ENCODE data around the gene EIF3F.
A peak's percentile ranks its signal among the peaks of the same experiment; 100 is the strongest.

EIF3F gene

DNA sequence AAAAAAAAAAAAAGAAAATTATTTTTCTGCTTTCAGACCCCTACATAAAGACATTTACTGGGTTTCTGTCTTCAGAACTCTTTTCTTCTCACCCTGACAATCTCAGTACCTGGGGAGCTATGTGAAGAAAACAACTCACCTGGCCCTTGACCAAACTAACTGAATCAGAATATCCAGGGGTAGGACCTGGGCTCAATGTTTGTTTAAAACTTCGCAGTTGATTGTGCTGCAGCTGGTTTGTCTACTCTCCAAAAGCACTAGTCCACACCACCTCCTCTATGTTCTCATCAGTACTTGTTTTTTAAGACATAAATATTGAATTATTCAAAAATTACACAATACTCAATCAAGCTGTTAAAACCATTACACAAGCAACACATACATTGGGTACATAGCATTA is 34.8 kb downstream of the EIF3F start:
- DNase-seq (ENCODE audit: low read depth in 2 of 2) = no peak

- no peak for DNase-seq (ENCODE audit: low read depth in 2 of 2)
These were observed 35.7 kb downstream of the EIF3F start for GRCh38 chr11:8022876-8023275.

- DNase-seq (ENCODE audit: low read depth in 2 of 2) = no peak
These were observed 36.9 kb downstream of the EIF3F start for GRCh38 chr11:8023831-8024555.

GRCh38 chr11:8025123-8025522 is 38.0 kb downstream of the EIF3F start:
- DNase-seq (ENCODE audit: low read depth in 2 of 2) = no peak

GRCh38 chr11:8025816-8026215 is 38.7 kb downstream of the EIF3F start:
- DNase-seq (ENCODE audit: low read depth in 2 of 2) = no peak

GRCh38 chr11:8026982-8027381 is 39.8 kb downstream of the EIF3F start:
- DNase-seq (ENCODE audit: low read depth in 2 of 2) = no peak

GRCh38 chr11:8028766-8029165 is 41.6 kb downstream of the EIF3F start:
- no peak for DNase-seq (ENCODE audit: low read depth in 2 of 2)

DNA sequence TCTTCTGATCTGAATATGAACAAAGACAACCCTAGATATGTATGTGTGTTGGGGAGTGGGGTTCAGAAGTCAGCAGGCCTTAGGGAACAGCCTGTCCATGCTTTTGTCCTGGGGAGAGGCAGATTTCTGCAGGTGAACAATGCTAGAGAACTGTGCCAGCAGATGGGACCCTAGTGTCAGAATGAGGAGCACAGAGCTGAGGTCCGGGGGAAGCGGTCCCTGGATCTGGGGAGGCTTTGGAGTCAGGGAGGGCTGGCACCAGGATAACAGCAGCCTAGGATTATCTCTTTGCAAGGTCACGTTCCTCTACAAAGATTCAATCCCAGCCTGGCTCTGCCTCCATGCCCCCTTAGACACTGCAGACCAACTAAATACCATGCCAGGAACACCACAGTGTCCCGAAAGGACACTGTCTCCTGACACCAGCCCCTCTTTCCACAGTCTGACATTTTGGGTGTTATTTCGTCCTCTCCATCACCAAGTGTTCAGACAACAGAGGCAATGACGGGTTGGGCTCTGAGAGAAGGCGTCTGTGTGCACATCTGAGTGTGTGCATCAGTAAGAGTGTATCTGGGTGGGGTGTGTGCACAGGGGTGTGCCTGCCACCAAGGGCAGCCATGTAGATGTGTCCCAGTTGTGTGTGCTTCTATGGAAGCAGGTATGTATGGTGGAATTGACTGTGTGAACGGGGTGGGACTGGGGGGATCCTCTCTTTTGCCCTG is 43.5 kb downstream of the EIF3F start:
- no peak for DNase-seq (ENCODE audit: low read depth in 2 of 2)

- DNase-seq (ENCODE audit: low read depth in 2 of 2) = no peak
These were observed 44.3 kb downstream of the EIF3F start for GRCh38 chr11:8031248-8032115.

DNA sequence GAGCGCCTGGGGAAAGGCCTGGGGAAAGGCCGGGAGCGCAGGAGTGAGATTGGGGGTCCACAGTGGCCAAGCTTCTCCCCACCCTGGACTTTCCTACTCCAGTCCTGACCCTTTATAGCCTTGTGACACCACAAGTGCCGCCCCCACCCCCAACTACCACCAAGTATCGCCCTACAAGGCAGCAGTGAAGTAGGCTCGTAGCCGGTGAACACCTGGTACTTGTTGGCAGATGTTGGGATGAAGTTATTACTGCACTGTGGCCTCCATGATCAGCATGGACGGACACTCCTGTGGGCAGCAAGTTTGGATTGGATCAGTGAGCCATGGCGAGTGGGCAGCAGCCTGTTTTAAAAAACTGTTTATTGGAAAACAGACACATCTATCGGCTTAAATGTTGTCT is 45.0 kb downstream of the EIF3F start:
- no peak for DNase-seq (ENCODE audit: low read depth in 2 of 2)

DNA sequence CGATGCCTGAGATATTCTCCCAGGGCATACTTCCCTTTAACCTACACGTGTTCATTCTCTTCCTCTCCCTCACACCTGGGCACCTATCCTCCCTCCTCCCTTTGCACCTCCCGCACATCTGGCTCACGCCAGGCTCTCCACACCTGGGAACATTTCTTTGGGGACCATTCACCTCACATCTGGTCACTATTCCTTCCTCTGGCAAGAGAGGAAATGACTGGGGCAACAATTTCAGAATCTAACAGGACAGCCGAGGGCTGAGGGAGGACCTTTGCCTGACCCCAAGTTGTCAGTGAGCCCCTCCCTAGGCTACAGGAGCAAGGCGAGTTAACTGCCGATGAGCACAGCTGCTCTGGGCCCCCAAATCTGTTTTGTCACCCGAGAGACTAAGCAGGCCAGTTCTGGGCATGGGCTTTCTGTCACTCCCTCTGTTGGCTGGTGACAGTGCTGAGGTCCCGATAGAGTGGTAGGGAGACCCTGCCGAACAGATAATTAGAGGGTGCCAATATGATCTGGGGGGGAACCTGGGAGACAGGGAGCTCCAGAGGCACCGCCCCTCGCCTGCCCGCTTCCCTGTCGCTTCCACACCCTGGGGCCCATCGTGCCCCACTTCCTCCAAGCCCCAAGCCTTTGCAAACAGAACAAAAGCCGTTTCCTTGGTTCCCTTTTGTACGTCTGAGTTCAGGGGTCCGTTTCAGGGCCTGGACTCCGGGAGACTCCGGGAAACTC is 45.6 kb downstream of the EIF3F start:
- DNase-seq (ENCODE audit: low read depth in 2 of 2) = no peak

- peak; percentile 21 to 30 for DNase-seq (ENCODE audit: low read depth in 2 of 2)
These were observed 46.4 kb downstream of the EIF3F start for GRCh38 chr11:8033305-8034105.

- DNase-seq (ENCODE audit: low read depth in 2 of 2) = no peak
These were observed 47.0 kb downstream of the EIF3F start for GRCh38 chr11:8034106-8034585.

DNA sequence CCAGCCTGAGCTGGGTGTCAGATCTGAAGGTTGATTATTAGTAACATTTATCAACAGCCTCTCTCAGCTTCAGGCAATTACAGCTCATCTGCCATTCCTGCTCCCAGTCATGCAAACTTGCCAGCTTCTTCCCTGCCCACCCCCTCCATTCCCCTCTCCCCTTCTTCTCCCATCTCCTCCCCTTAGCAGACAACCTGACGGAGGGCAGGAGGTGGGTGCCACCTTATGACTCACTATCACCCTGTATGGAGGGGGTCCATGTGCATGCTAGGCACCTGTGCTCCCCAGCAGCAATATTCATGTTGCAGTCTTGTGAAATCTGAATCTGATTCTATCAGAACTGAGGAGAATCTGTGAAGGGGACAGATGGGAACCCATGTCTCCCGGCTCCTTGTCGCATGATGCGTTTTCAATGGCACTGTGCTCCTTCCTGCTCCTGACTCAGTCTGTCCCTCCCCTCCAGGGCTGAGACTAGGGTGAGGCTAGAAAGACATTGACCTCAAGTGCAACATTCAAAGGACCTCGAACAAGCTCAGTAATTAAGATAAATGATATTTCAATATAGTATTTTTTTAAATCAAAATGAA is 47.6 kb downstream of the EIF3F start:
- DNase-seq (ENCODE audit: low read depth in 2 of 2) = no peak

DNA sequence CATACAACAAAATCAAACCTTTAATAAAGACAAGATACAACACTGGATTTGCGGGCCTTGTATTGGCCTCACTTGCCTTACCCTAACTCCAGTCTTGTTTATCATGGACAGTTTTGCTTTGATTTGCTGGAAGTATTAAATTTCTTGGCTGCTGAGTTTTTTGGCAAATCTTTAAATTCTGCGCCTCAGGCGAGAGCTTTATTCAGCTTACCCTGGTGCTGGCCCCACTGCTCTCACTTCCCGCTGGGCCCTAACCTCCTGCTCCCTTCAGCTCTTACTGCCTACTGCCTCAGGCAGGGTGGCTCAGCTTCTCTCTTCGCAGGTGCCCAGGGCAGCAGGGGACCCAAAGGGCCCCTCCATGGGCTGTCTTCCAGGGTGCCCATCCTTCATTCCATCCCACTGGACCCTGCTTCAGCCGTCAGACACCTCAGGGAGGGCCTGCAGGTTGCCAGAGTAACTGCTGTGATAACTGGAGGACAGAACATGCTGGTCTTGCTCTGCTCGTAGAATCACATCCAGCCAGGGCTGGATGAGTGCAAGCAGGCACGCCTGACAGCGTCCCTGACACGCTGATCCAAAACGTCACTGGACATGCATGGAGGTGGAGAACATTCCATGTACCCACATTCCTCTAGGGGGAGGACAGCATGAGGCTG is 48.2 kb downstream of the EIF3F start:
- no peak for DNase-seq (ENCODE audit: low read depth in 2 of 2)

GRCh38 chr11:8036002-8036802 is 49.1 kb downstream of the EIF3F start:
- no peak for DNase-seq (ENCODE audit: low read depth in 2 of 2)

DNA sequence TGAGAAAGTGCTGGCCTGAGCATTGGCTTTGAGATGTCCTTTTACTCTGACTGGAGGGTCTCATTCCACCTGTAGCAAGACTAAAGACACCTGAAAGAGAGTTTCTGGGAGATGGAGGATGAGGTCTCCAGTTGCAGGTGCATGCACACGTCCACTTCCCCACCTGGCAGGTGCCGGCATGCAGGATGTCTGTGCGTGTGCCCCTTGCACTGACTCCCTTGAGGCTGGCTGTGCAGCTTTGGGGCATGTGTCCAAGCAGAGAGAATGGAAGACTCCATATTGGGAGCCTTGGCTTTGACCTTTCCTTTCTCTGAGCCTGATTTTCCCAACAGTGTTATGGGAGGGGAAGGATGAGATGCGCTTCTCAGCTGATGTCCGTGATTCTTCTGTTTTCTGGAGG is 49.8 kb downstream of the EIF3F start:
- DNase-seq (ENCODE audit: low read depth in 2 of 2) = no peak

- no peak for DNase-seq (ENCODE audit: low read depth in 2 of 2)
These were observed 51.3 kb downstream of the EIF3F start for GRCh38 chr11:8038393-8038792.
